HFFc6 (cell line): ENCODE measurements around the gene RPL37A. TPM values are rescaled to one million over a fixed set of nuclear protein-coding genes. Genes with fewer than 3 reads are reported as not detected.

Experiments
- DNase-seq: peaks from one replicate; pipeline ENCODE4 v3.0.0-alpha.2; 2018
- H3K27ac Mint-ChIP-seq: 2 replicates; pipeline ENCODE4 v1.8.0; 2020; ENCODE audit warnings: mild to moderate bottlenecking, mixed read lengths
- H3K27me3 Mint-ChIP-seq: 2 replicates; pipeline ENCODE4 v1.8.0; 2021; ENCODE audit warnings: mild to moderate bottlenecking, moderate library complexity, mixed read lengths; ENCODE audit not compliant: insufficient read depth
- H3K36me3 Mint-ChIP-seq: 2 replicates; pipeline ENCODE4 v1.8.0; 2021; ENCODE audit warnings: low read depth, mixed read lengths
- H3K4me1 Mint-ChIP-seq: 2 replicates; pipeline ENCODE4 v1.8.0; 2020; ENCODE audit warnings: low read depth, mixed read lengths
- H3K4me3 Mint-ChIP-seq: 2 replicates; pipeline ENCODE4 v1.8.0; 2020; ENCODE audit warnings: mild to moderate bottlenecking, moderate library complexity, mixed read lengths
- H3K9me3 Mint-ChIP-seq: 2 replicates; pipeline ENCODE4 v1.8.0; 2020; ENCODE audit warnings: mild to moderate bottlenecking, mixed read lengths
- total RNA-seq, 6 experiments: library from RNA; stranded (reverse); fragmentation: NEBNext Ultra II Directional; extraction: Animal tissue kit (Norgen Biotek cat#: 25700); gene quantifications; 2 replicates in 1 of 6; 3 replicates in 5 of 6; pipeline ENCODE4 v1.2.3, GENCODE V29; 2021
- TF ChIP-seq, protein P1 (sequence below): fragments of 200-600 bp; sonication (generic); IDR thresholded peaks from 2 replicates; pipeline ENCODE4 v1.5.0; 2021; ENCODE audit warnings: antibody characterized with exemption, mild to moderate bottlenecking

The RPL37A gene
- total RNA-seq, 6 experiments from 2014 or later: 1,992 to 3,122 (median 2,808) TPM

DNA sequence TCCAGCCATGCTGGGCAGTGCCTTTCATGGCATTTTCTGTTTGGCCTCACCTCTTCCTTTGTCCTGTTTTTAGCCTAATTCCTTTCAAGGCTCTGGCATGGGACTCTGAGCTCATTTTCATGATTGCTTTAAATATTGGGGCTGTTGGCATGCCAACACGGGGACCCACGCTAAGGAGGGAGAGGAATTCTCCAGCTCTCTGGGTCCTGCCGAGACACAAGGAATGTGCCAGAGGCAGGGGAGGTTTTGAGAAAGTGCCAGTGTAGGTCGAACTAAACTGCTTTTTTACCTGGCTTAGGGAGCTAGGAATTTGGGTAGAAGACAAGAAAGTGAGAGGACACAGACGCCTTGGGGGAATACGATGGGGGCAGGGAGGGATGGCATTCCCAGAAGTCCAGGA, 42.3 kb downstream of the RPL37A start:
- H3K36me3 Mint-ChIP-seq: peaks cover 8% of the 10 kb centered on the region; the same call in 1 of the 2 replicates
- no peak for DNase-seq
- H3K4me1 Mint-ChIP-seq: peaks cover 61% of the 10 kb centered on the region
- H3K27ac Mint-ChIP-seq: no peak overlapping the region
- no peaks in the 10 kb centered on the region for H3K9me3 Mint-ChIP-seq
- H3K4me3 Mint-ChIP-seq: no peak overlapping the region
- peaks cover 8% of the 10 kb centered on the region for H3K27me3 Mint-ChIP-seq
- TF ChIP-seq, protein P1, sequence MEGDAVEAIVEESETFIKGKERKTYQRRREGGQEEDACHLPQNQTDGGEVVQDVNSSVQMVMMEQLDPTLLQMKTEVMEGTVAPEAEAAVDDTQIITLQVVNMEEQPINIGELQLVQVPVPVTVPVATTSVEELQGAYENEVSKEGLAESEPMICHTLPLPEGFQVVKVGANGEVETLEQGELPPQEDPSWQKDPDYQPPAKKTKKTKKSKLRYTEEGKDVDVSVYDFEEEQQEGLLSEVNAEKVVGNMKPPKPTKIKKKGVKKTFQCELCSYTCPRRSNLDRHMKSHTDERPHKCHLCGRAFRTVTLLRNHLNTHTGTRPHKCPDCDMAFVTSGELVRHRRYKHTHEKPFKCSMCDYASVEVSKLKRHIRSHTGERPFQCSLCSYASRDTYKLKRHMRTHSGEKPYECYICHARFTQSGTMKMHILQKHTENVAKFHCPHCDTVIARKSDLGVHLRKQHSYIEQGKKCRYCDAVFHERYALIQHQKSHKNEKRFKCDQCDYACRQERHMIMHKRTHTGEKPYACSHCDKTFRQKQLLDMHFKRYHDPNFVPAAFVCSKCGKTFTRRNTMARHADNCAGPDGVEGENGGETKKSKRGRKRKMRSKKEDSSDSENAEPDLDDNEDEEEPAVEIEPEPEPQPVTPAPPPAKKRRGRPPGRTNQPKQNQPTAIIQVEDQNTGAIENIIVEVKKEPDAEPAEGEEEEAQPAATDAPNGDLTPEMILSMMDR: no peak

DNA sequence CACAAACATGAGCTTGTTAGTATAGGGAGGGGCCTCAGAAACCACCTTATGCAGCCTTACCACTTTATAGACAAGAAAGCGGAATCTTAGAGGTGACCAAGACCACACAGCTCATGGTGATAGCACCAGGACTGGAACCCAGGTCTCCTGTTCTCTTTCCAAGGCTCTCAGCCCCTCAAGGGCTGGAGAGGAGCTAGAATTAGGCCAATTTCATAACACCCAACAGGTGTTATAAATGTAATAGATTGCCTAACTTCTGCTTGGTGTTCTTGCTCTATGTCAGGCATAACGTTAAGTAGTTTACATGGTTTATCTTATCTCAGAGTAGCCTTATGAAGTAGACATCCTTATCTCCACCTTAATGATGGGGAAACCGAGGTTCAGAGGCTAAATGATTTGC, 42.9 kb downstream of the RPL37A start:
- H3K36me3 Mint-ChIP-seq: peaks cover 8% of the 10 kb centered on the region; the same call in 1 of the 2 replicates
- no peak for DNase-seq
- H3K4me3 Mint-ChIP-seq: no peak overlapping the region
- H3K4me1 Mint-ChIP-seq: peaks cover 61% of the 10 kb centered on the region
- peaks cover 8% of the 10 kb centered on the region for H3K27me3 Mint-ChIP-seq
- TF ChIP-seq, protein P1: no peak
- no peak overlapping the region for H3K27ac Mint-ChIP-seq
- H3K9me3 Mint-ChIP-seq: no peaks in the 10 kb centered on the region

DNA sequence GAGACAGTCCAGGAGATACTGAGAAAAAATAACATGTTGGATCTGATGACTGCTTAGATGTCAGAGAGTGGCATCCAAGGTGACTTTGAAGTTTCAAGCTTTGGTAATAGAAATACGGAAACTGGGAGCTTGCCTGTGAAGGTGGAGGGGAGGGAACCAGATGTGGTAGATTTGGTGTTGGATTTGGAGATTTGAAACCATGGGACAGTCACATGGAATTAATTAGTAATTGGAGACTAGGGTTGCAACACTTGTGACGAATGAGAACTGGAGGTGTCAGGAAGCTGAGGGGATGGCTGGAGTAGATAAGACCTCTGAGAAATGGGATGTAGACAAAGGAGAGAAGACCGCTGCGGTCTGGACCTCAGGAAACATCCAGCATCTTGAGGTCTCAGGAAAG, 46.7 kb downstream of the RPL37A start:
- Mint-ChIP-seq H3K36me3 (peaks cover 8% of the 10 kb centered on the region; the same call in 1 of the 2 replicates), H3K27me3 (peaks cover 8% of the 10 kb centered on the region), H3K4me1 (peaks cover 46% of the 10 kb centered on the region), H3K27ac (no peak overlapping the region), H3K9me3 (no peaks in the 10 kb centered on the region), H3K4me3 (no peak overlapping the region)
- no peak for DNase-seq
- TF ChIP-seq, protein P1: no peak

DNA sequence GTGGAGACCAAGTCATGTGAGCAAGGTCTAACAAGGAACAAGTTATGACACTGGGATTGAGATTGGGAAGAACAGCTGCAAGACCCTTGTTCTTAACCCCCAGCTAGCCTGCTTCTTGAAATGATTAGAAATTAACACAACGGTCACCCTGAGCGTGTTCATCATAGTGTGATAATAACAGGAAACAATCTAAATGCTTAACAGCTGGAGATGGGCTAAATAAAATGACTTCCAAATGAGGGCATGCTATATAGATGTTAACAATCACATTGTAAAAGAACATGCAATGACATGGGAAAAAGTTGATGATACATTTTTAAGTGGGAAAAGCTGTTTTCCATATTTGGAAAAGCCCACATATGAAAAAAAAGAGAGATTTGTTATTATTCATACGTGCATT, 47.6 kb downstream of the RPL37A start:
- Mint-ChIP-seq H3K27me3 (peaks cover 7% of the 10 kb centered on the region), H3K27ac (no peak overlapping the region; the same call in 1 of the 2 replicates), H3K4me3 (no peak overlapping the region), H3K4me1 (peaks cover 46% of the 10 kb centered on the region), H3K36me3 (peaks cover 8% of the 10 kb centered on the region; the same call in 1 of the 2 replicates), H3K9me3 (no peaks in the 10 kb centered on the region)
- no peak for DNase-seq
- TF ChIP-seq, protein P1: no peak

DNA sequence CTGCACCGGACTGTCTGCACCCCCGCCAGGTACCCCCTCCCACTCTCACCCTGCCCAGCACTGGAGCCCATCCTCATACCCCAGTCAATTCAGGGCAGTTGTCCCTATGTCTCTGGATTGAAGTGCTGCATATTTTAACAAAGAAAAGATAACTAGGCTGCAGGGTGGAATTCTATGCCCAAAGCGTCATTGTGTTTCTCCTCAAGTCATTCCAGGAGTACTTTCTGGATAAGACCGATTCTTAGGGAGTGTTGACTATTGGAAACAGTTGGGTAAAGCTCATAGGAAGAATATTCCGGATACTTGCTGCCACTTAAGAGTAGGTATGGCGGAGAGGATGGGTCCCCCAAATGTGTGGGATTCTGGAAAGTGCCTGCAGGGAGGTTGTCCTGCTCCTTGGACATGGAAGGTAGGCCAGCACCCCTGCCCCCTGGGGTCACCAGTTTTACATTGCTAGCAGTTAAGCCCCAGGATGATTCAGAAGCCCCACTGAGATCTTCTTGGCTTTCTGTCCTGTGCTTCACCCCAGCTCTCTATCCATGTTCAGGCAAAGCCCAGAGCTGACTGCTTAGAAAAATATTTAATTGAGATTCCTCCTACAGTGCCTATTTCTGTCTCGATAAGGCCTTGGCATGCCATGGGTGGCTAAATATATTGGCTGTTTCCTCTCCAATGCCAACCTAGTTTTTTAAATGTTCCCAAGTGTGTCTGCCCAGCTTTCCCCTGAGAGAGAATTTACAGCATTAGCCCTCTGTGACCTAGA, 48.2 kb downstream of the RPL37A start:
- peak; percentile 57 for DNase-seq
- TF ChIP-seq, protein P1: no peak
- H3K36me3 Mint-ChIP-seq: peaks cover 8% of the 10 kb centered on the region; the same call in 1 of the 2 replicates
- H3K27ac Mint-ChIP-seq: peak overlapping the region; percentile 71
- peak overlapping the region; percentile 45; the same call in 1 of the 2 replicates for H3K4me3 Mint-ChIP-seq
- H3K4me1 Mint-ChIP-seq: peaks cover 51% of the 10 kb centered on the region
- peaks cover 6% of the 10 kb centered on the region for H3K27me3 Mint-ChIP-seq
- no peaks in the 10 kb centered on the region for H3K9me3 Mint-ChIP-seq
